ENCODE results near the gene SYT14.

The SYT14 gene

DNA sequence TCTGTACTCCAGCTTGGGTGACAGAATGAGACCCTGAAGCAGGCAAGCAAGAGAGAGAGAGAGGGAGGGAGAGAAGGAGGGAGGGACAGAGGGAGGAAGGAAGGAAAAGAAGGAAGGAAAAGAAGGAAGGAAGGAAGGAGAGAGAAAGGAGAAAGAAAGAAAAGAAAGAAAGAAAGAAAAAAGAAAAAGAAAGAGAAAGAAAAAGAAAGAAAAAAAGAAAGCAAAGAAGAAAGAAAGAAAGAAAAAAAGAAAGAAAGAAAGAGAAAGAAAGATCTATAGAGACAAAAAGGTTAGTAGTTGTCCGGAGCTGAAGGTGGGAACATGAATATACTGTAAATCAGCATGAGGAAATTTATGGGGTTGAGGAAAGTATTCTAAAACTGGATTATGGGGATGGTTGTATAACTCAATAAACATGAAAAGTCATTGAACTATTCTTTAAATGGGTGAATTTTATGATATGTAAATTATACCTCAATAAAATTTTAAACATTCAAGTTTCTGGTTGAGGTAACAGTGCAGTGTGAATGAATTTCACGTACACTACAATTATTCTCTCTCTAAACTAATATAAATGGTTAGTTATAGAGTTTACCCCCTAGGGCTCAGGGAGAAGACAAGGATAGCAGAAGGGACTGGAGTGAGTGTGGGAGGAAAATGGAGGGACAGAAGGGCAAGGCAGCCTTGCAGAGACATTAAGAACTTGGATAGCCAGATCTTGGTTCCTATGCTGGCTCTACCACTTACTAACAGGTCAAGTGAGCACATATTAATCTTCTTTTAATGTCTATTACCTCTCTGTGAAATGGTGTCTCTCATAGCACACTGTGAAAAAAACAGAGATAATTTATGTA lies 269.8 kb downstream of the SYT14 start:
- no peak for DNase-seq (ENCODE audit: low read depth in 2 of 2)

DNA sequence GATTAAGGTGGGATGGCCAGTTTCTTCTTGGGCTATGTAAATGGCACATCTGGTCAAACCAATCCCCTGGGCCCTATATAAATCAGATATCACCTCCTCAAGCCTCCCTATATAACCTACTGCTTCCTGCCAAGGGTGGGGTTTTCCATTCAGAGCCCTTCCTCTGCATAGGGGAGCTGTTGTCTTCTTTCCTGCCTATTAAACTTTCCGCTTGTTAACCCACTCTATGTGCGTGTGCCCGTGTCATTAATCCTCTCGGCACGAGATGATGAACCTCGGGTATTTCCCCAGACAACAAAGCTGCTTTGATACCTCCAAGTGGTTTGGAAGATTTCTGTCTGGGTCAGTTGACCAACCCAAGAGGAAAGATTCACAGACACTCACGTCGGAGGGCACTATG lies 275.3 kb downstream of the SYT14 start:
- no peak for DNase-seq (ENCODE audit: low read depth in 2 of 2)

DNA sequence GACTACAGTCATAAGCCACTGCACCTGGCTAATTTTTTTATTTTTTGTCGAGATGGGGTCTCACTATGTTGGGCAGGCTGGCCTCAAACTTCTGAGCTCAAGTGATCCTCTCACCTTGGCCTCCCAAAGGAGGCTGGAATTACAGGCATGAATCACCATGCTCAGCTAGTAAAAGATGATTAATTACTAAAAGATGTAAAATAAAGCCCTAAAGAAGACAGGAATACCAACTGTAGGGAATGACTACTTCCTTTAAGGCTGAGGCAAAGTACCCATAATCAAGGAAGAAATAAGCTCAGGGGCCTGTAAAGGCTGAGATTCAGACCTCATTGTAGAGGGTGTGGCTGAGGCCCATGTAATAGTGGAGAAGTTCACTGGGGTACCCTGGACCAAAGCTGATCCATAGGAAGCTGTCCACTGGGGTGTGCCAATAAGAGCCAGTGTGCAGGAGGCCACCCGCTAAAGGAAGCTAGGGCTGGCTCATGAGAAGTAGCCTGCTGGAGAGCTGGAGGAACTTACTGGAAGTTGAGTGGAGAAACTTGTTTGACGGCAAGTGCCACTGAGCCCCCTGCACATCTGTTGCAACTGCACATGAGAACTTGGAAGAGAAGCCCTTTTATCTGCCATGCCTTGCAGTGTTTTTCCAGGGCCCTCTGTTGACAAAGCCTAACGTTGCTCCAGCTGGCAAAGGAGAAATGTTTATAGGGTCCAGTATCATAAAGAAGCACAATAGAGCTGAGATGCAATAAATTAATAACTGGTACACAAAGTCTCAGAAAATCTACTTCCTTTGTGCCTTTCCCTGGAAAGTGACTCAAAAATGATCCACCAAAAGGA lies 276.8 kb downstream of the SYT14 start:
- DNase-seq (ENCODE audit: low read depth in 2 of 2) = no peak

DNA sequence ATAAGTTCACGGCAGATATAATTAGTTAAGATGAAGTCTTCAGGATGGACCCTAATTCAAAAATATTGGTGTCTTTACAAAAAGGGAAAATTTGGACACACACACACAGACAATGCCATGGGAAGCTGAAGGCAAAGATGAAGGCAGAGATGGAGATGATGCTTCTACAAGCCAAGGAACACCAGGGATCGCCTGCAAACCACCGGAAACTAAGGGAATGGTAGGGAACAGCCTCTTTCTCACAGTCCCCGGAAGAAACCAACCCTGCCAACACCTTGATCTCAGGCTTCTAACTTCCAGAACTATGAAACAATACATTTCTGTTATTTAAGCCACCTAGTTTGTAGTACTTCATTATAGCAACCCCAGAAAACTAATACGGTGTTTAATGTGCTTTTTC lies 279.5 kb downstream of the SYT14 start:
- DNase-seq (ENCODE audit: low read depth in 2 of 2) = no peak

DNA sequence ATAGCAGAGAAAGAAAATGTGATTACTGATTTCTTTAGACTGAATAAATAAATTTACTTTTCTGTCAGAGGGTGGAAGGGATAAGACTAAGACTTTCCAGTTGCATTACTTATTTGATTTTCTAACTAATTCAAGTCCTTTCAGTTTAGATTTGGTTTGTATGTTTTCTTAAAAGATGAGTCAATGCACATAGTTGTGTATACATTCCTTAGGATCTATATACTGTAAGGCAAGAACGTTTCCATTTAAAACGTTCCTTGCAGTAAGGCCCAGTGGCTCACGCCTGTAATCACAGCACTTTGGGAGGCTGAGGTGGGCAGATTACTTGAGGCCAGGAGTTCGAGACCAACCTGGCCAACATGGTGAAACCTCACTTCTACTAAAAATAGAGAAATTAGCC lies 280.0 kb downstream of the SYT14 start:
- no peak for DNase-seq (ENCODE audit: low read depth in 2 of 2)
